Common myeloid progenitor, CD34-positive (primary cell): ENCODE results near the gene AGBL1.

Experiments used
- CTCF ChIA-PET: fragments of 350-600 bp; sonication (Branson Sonifier 250); formaldehyde crosslinking; loops from one replicate; lab custom pipeline; 2021; ENCODE audit warnings: antibody characterized with exemption; lab: Charles Lee
- POLR2A ChIA-PET: fragments of 350-600 bp; sonication (Branson Sonifier 250); formaldehyde crosslinking; loops from one replicate; lab custom pipeline; 2021; ENCODE audit warnings: antibody characterized with exemption; lab: Charles Lee
- DNase-seq, 3 donors: peaks; one replicate each; pipeline versions ENCODE4 v3.0.0 to v3.0.0-alpha.2; 2013
- H3K27ac ChIP-seq, 2 experiments: 1 replicate in 1 of 2; 2 replicates in 1 of 2; pipeline ENCODE4 v1.7.0; 2013; ENCODE audit warnings: inconsistent platforms in 2 of 2, low read length in 2 of 2, mild to moderate bottlenecking in 2 of 2, low read depth in 1 of 2, moderate library complexity in 1 of 2; ENCODE audit not compliant: severe bottlenecking in 2 of 2, insufficient read depth in 1 of 2, poor library complexity in 1 of 2
- H3K27me3 ChIP-seq, 5 experiments: replicated peaks in 2 of 5; 1 replicate in 3 of 5; 2 replicates in 2 of 5; pipeline versions ENCODE4 v1.6.1 to v1.7.0; 2013; ENCODE audit warnings: low read length in 4 of 5, mild to moderate bottlenecking in 2 of 5, moderate library complexity in 2 of 5, inconsistent platforms in 1 of 5; ENCODE audit not compliant: insufficient read depth in 5 of 5, control insufficient read depth in 4 of 5
- H3K36me3 ChIP-seq, 4 experiments: 1 replicate in 2 of 4; 2 replicates in 2 of 4; pipeline versions ENCODE4 v1.6.1 to v1.7.0; 2013; ENCODE audit warnings: low read length in 3 of 4, control low read depth in 1 of 4, mild to moderate bottlenecking in 1 of 4; ENCODE audit not compliant: control insufficient read depth in 4 of 4, insufficient read depth in 4 of 4
- H3K4me1 ChIP-seq, 4 experiments: 1 replicate in 3 of 4; 2 replicates in 1 of 4; pipeline versions ENCODE4 v1.6.1 to v1.7.1; 2013; ENCODE audit warnings: low read length in 3 of 4, mild to moderate bottlenecking in 3 of 4, control low read depth in 1 of 4, inconsistent platforms in 1 of 4, moderate library complexity in 1 of 4; ENCODE audit not compliant: control insufficient read depth in 4 of 4, insufficient read depth in 4 of 4; ENCODE audit errors: control extremely low read depth in 1 of 4
- H3K4me3 ChIP-seq, 7 experiments: 1 replicate in 4 of 7; 2 replicates in 3 of 7; pipeline versions ENCODE4 v1.5.1 to v1.7.0; 2013; ENCODE audit warnings: mild to moderate bottlenecking in 7 of 7, low read length in 6 of 7, moderate library complexity in 6 of 7, inconsistent platforms in 2 of 7, low read depth in 2 of 7, control low read depth in 1 of 7; ENCODE audit not compliant: insufficient read depth in 4 of 7, control insufficient read depth in 1 of 7; ENCODE audit errors: extremely low read depth in 1 of 7
- H3K9me3 ChIP-seq, 5 experiments: 1 replicate in 4 of 5; 2 replicates in 1 of 5; pipeline versions ENCODE4 v1.6.1 to v1.7.1; 2013; ENCODE audit warnings: low read length in 4 of 5, mild to moderate bottlenecking in 2 of 5, inconsistent platforms in 1 of 5, low read depth in 1 of 5, moderate library complexity in 1 of 5; ENCODE audit not compliant: control insufficient read depth in 4 of 5, insufficient read depth in 2 of 5; ENCODE audit errors: control extremely low read depth in 1 of 5
- WGBS: methylation state at CpG from one replicate; pipeline ENCODE4 v1.1.5; 2013; ENCODE audit not compliant: insufficient coverage; 5-methylcytosine and 5-hydroxymethylcytosine counted together

Gene AGBL1

DNA sequence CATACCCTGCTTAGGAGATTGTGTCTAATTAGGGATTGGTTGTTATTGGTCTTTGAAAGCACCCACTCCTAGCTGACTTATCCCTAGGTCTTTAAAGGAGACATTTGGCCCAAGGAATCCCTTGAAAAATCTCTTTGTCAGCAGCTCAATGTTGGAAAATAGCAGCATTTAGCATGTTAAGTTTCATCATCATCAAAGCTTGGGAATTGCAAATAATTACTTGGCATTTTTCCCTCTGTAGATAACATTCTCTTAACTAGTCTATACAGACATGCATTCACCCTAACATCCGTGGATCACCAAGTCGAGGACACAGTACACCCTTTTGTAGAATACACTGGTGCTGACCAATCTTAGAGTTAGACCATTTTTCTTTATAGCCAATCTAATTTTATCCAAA, 332.2 kb downstream of the AGBL1 start:
- no peaks in the 10 kb centered on the region for H3K9me3 ChIP-seq
- H3K27me3 ChIP-seq = no peaks in the 10 kb centered on the region
- DNase-seq = no peak
- ChIA-PET POLR2A (no interaction called here), CTCF (no interaction called here)
- H3K36me3 ChIP-seq = no peaks in the 10 kb centered on the region
- H3K27ac ChIP-seq = no peak overlapping the region
- H3K4me3 ChIP-seq = no peak overlapping the region
- WGBS = 89% methylated on average over 2 of the region's 2 CpGs
- no peaks in the 10 kb centered on the region for H3K4me1 ChIP-seq

GRCh38 chr15:86413191-86413590, 333.5 kb downstream of the AGBL1 start:
- H3K27ac ChIP-seq = no peak overlapping the region
- H3K27me3 ChIP-seq = no peaks in the 10 kb centered on the region
- H3K4me1 ChIP-seq = no peaks in the 10 kb centered on the region
- DNase-seq = no peak
- H3K36me3 ChIP-seq = no peaks in the 10 kb centered on the region
- CTCF ChIA-PET = no interaction called here
- no CpG with 5 or more reads among the region's 1 CpG for WGBS
- POLR2A ChIA-PET = no interaction called here
- H3K9me3 ChIP-seq = no peaks in the 10 kb centered on the region
- no peak overlapping the region for H3K4me3 ChIP-seq

DNA sequence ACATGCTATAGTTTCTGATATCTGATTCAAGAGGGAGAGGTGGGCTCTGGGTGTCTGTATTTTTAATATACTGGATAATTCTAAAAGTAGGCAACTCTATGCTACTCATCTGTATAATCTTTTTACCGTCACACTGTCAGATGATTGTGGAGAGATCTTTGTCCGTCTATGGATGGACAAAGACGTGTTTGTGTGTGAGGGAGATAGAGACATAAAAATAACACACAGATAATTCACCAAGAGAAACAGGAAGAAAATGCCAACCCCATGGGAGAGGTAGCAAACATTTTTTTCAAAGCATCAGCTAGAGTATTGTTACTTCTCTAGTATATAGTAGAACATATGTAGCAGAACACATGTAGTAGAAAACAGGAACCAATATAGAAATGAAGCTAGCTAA, 346.1 kb downstream of the AGBL1 start:
- DNase-seq = no peak
- no CpG with 5 or more reads among the region's 3 CpGs for WGBS
- no peaks in the 10 kb centered on the region for H3K4me1 ChIP-seq
- no peak overlapping the region for H3K27ac ChIP-seq
- CTCF ChIA-PET = no interaction called here
- no peak overlapping the region for H3K4me3 ChIP-seq
- POLR2A ChIA-PET = no interaction called here
- no peaks in the 10 kb centered on the region for H3K36me3 ChIP-seq
- no peaks in the 10 kb centered on the region for H3K27me3 ChIP-seq
- peaks cover 0 to 1% (median 0%) of the 10 kb centered on the region in 5 experiments for H3K9me3 ChIP-seq

GRCh38 chr15:86432861-86433260, 353.2 kb downstream of the AGBL1 start:
- ChIA-PET POLR2A (no interaction called here), CTCF (no interaction called here)
- 100% methylated on average over 1 of the region's 2 CpGs for WGBS
- Histone ChIP-seq H3K36me3 (no peaks in the 10 kb centered on the region), H3K27ac (no peak overlapping the region), H3K9me3 (peaks cover 0 to 2% (median 0%) of the 10 kb centered on the region in 5 experiments), H3K4me3 (no peak overlapping the region), H3K4me1 (no peaks in the 10 kb centered on the region), H3K27me3 (no peaks in the 10 kb centered on the region)
- DNase-seq = no peak

- ChIA-PET CTCF (no interaction called here), POLR2A (no interaction called here)
- H3K27ac ChIP-seq = no peak overlapping the region
- no peaks in the 10 kb centered on the region for H3K36me3 ChIP-seq
- no peaks in the 10 kb centered on the region for H3K4me1 ChIP-seq
- 83% methylated on average over 3 of the region's 4 CpGs for WGBS
- no peak overlapping the region for H3K4me3 ChIP-seq
- DNase-seq = no peak
- H3K27me3 ChIP-seq = no peaks in the 10 kb centered on the region
- peaks cover 0 to 2% (median 0%) of the 10 kb centered on the region in 5 experiments for H3K9me3 ChIP-seq
These were observed 354.3 kb downstream of the AGBL1 start for GRCh38 chr15:86433983-86434382.

GRCh38 chr15:86439614-86440013, 359.9 kb downstream of the AGBL1 start:
- CTCF ChIA-PET = no interaction called here
- H3K4me1 ChIP-seq = no peaks in the 10 kb centered on the region
- DNase-seq = no peak
- H3K27ac ChIP-seq = no peak overlapping the region
- peaks cover 0 to 2% (median 0%) of the 10 kb centered on the region in 5 experiments for H3K9me3 ChIP-seq
- no peak overlapping the region for H3K4me3 ChIP-seq
- no peaks in the 10 kb centered on the region for H3K27me3 ChIP-seq
- POLR2A ChIA-PET = interaction anchor here (0.7 kb wide), 1 partner anchor 151 kb away, joined by 5 read pairs; no protein-coding TSS in a partner anchor
- 60% methylated on average over 1 of the region's 4 CpGs for WGBS
- H3K36me3 ChIP-seq = no peaks in the 10 kb centered on the region

DNA sequence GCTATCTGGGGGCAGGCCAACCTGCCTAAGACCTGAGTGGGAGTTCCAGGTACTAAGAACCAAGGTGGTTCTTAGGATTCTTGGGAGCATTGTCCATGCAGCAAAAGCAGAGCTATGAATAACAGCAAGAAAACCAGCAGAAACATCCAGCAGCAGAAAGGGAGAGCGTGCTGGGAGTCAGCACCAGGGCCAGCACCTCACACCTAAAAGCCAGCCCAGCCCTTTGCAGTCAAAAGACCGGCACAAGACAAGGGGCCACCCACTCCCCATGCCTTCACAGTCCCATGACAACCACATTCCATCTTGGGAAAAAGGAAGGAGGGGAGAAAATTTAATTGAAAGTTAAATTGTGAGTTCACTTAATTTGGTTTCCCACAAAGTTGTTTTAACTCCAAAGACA, 364.9 kb downstream of the AGBL1 start:
- no CpG with 5 or more reads among the region's 2 CpGs for WGBS
- POLR2A ChIA-PET = no interaction called here
- Histone ChIP-seq H3K27ac (no peak overlapping the region), H3K36me3 (no peaks in the 10 kb centered on the region), H3K27me3 (no peaks in the 10 kb centered on the region), H3K9me3 (no peaks in the 10 kb centered on the region), H3K4me1 (no peaks in the 10 kb centered on the region), H3K4me3 (no peak overlapping the region)
- DNase-seq = no peak
- CTCF ChIA-PET = no interaction called here
